GM19023 (cell line): ENCODE data around the gene ZSCAN10.

Experiments used
- ATAC-seq: cut with Tn5 transposase; IDR thresholded peaks from one replicate; pipeline ENCODE4 v1.9.1; 2021; ENCODE audit warnings: mild to moderate bottlenecking, moderate library complexity; ENCODE audit not compliant: unreplicated experiment

The ZSCAN10 gene

DNA sequence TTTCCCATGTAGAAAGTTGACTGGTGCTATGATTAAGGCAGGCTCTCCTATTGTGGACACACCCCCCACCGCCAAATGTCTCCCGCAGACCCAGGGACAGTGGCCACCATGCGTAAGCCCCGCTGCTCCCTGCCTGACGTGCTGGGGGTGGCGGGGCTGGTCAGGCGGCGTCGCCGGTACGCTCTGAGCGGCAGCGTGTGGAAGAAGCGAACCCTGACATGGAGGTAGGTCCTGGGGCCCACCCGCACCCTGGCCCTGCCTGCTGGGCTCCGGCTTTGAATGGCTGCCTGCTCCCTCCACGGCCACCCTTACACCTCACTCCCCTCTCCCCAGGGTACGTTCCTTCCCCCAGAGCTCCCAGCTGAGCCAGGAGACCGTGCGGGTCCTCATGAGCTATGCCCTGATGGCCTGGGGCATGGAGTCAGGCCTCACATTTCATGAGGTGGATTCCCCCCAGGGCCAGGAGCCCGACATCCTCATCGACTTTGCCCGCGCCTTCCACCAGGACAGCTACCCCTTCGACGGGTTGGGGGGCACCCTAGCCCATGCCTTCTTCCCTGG lies 49.1 kb downstream of the ZSCAN10 start:
- ATAC-seq = no peak

DNA sequence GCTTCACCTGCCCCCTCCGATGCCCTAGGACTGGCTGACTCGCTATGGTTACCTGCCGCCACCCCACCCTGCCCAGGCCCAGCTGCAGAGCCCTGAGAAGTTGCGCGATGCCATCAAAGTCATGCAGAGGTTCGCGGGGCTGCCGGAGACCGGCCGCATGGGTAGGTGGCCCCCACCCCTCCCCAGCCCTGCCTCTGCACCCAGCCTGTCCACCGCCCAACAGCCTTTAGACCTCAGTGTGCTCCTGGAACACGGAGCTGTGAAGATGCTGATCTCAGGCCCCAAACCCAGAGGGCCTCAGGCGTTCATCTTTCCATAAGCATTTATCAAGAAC lies 51.7 kb downstream of the ZSCAN10 start:
- ATAC-seq = no peak

DNA sequence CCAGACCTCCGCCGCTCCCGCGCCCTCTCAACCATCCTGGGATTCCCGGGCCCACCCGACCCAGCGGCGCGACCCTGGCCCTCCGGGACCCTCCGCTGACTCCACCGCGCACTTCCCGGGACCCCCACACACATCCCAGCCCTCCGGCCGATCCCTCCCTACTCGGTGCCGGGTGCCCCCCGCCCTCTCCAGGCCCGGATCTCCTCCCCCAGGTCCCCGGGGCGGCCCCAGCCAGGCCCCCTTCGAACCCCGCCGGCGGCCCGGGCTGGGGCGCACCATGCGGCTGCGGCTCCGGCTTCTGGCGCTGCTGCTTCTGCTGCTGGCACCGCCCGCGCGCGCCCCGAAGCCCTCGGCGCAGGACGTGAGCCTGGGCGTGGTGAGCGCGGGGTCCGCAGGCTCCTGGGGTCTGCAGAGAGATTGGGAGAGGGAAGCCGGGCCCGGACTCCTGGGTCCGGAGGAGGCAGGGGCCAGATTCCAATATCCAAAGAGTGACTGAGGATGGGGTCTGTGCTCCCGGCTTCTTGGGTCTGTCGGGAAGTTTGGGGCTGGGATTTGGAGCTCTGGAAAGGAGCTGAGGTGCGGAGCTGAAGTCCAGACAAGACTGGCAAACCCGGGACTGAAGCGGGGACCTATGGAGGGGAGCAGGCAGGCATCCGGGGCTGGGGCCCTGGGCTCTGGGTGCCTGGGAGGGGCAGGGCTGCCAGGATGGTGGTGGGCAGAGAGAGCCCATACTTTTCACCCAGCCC lies 52.3 kb downstream of the ZSCAN10 start:
- no peak for ATAC-seq

DNA sequence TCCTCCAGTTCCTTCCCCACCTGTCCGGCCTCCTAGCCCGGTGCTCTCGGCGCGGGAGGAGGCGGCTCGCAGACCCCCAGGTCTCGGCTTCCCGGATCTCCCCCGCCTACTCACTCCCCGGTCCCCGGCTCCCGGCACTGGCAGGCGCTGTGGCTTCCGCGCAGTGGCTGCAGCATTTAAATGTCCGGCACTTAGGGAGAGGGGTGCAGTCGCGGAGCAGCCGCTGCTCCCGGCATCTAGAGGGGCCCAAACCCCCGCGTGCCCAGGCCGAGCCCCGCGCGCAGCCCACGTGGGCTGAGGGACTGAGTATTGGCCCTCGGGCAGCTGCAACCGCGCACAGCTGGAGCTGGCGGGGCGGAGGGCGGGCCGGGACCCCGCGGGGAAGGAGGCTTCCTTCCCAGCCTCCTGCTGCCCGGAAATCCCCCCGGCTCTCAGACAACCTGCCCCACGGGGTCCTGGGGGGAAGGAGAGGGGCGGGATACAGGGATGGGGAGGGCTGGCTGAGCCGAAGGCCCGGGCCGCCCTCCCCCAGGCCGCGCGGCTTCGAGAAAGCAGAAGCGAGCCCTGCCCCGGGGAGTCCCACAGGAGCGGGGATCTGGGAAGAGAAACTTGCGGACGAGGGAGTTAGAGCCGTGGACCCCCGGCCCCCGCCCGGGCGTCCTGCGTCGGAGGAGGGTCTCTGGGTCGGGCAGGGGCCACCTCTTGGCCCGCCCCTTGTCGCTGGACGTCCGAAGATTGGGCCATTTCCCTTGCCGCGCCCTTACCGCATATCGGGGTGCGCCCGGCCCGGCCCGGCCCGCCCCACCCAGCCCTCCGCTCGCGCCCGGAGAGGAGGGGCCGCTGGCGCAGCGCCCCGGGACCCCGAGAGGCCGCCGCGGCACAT lies 53.1 kb downstream of the ZSCAN10 start, which contains the start of gene MMP25:
MMP25 (plus strand) TSS at position 804 of the 883 bp plus-strand sequence. CDS start 357 bp downstream, outside the sequence.
- ATAC-seq = no peak

DNA sequence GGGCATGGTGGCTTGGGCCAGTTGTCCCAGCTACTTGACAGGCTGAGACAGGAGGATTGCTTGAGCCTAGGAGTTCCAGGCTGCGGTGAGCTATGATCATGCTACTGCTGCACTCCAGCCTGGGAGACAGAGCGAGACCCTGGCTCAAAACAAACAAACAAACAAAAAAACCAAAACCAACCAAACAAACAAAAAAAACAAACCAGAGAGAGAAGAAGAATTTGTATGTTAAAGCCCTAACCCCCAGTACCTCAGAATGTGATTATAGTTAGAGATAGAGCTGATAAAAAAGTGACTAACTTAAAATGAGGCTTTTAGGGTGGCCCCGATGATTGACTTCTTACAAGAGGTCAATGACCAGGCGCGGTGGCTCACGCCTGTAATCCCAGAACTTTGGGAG lies 54.4 kb downstream of the ZSCAN10 start:
- ATAC-seq = no peak

DNA sequence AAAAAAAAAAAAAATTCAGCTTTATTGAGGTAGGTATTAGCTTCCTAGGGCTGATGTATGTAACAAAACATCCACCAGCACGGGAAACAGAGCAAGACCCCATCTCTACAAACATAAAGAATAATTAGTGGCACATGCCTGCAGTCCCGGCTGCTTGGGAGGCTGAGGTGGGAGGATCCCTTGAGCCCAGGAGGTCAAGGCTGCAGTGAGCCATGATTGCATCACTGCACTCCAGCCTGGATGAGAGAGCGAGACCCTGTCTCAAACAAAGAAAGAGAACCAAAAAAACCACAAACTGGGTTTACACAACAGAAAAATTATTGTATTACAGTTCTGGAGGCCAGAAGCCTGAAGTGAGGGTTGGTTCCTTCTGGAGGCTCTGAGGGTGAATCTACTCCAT lies 56.7 kb downstream of the ZSCAN10 start:
- ATAC-seq = no peak

DNA sequence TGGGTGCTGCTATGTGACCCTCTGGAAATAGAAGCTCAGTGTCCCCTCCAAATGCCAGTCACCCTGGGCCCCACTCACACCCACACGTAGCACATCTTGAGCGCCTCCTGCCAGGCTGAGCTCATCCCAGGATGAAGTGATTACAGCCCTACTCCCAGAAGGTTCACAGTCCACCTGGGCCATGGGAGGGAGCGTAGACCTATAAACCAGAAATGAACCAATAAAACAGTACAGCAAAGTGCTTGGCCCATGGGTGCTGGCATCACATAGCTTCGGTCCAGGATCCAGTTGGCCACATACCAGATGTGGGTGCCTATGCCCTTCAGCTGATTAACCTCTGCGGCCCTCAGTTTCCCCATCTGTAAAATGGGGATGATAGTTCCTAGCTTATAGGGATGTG lies 60.2 kb downstream of the ZSCAN10 start:
- no peak for ATAC-seq
